DLD1 (cell line): Measurements from ENCODE around the gene FDXACB1.
"Not testable (repeated sequence)": the region's sequence is repeated elsewhere in the genome, so short reads cannot be mapped to it uniquely, and the experiment has no call there.

Experiments used
- in situ Hi-C: cut with HindIII; loops from 2 replicates; pipeline ENCODE4 v1.10.0; 2017; ENCODE audit warnings: low sequenced_read_pairs

FDXACB1 gene

DNA sequence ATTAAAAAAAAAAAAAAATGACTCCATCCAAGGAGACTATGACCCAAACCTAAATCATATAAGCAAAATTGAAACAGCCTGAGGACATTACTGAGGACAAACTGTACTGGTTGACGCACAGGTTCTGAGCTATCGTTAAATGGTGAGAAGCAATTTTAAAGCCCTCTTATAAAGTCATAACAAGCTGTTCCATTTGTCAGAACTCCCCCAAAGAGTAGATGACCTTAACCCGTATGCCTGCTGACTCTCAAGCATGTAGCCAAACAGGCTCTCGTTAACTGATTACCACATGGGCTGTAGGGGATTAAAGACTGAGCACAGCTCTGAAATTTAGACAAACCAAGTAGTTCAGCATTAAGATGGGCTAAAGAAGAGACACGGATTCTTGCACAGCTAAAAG, 30.4 kb upstream of the FDXACB1 start:
- in situ Hi-C loops: no loop called here

- in situ Hi-C loops: no loop called here
Observed at GRCh38 chr11:111908639-111909305, 29.8 kb upstream of the FDXACB1 start.

DNA sequence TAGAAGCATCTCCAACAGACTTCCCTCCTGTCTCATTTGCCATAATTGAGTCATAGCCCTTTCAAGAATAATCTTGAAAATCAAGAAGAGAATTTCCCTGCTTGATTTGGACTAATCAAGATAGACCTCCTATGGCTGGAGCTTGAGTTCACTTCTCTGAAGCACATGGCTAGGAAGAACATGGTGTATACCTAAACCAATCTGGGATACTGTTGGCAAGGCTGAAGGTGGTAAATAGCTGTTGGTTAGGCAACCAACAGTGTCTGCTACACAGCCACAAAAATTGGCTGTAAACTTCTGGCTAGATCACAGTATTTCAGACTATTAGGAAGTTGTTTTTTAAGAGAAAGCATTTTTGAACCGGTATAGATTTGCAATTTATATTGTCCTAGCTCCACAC, 27.7 kb upstream of the FDXACB1 start:
- in situ Hi-C loops: no loop called here

DNA sequence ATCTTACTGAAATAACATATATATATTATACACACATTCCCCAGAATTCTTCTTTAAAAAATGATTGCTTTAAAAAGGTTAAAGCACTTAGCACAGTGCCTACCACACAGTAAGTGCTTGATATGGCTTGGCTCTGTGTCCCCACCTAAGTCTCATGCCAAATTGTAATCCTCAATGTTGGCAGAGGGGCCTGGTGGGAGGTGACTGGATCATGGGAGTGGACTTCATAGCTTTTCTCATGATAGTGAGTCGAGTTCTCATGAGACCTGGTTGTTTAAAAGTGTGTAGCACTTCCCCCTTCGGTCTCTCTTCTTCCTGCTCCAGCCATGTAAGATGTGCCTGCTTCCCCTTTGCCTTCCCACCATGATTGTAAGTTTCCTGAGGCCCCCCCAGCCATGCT, 26.4 kb upstream of the FDXACB1 start:
- in situ Hi-C loops: no loop called here

DNA sequence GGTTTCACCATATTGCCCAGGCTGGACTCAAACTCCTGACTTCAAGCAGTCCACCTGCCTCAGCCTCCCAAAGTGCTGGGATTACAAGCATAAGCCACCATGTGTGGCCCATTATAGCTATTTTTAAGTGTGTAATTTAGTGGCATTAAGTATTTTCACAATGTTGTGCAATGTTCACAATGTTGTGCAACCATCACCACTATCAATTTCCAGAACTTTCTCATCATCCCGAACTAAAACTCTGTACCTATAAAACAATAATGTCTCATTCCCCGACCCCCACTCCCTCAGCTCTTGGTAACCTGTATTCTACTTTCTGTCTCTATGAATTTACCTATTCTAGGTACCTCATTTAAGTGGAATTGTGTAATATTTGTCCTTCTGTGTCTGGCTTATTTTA, 7.9 kb upstream of the FDXACB1 start:
- in situ Hi-C loops: no loop called here

- in situ Hi-C loops: no loop called here
Observed at GRCh38 chr11:111886032-111886431, 7.1 kb upstream of the FDXACB1 start.

GRCh38 chr11:111885053-111885452, 6.1 kb upstream of the FDXACB1 start:
- in situ Hi-C loops: not testable (repeated sequence)

- in situ Hi-C loops: no loop called here
Observed at GRCh38 chr11:111882202-111882601, 3.2 kb upstream of the FDXACB1 start.

- in situ Hi-C loops: no loop called here
Observed at GRCh38 chr11:111879637-111879960, 634 bp upstream of the FDXACB1 start.

GRCh38 chr11:111878385-111878848, 548 bp downstream of the FDXACB1 start:
- in situ Hi-C loops: no loop called here

GRCh38 chr11:111871693-111872161, 7.2 kb downstream of the FDXACB1 start:
- in situ Hi-C loops: no loop called here

DNA sequence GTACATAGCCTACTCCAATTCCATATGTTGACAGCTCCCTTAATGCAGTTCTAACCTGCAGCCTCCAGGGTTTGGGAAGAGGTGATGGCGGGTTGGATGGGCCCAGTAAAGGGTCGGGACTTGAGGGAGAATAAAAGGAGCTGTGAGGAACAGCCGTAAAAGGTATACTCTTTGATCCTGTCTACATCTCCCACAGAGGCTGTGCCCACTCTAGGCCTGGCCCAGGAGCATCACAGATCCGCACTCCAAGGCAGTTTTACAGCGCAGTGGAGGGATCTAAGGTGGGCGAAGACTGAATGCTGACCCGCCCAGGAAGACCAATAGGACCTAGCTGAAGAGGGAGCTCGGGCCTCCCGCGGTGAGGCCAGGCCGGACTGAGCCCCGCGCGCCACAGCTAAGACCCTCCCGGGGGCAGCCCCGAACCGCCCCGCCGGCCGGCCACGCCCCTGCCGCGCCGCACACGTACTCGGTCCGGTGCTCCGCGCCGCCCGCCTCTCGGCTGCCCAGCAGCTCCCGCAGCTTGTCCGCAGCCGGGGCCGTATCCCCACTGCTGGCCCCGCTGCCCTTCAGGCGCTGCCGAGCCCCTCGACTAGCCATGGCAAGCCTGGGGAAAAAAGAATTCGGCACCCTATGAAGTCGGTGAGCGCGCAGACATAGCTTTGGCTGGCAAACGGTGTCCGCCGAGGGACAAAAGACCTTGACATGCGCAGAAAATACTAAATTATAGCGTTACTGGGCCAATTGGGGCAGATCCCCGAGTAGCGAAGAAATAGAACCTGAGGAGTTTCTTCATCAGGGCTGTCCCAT, 7.9 kb downstream of the FDXACB1 start, which contains the start of gene ALG9:
ALG9 (minus strand) TSS at position 696 of the 807 bp plus-strand sequence; CDS start at position 597, 99 bp downstream.
- in situ Hi-C loops: no loop called here

GRCh38 chr11:111870522-111870885, 8.5 kb downstream of the FDXACB1 start:
- in situ Hi-C loops: no loop called here

DNA sequence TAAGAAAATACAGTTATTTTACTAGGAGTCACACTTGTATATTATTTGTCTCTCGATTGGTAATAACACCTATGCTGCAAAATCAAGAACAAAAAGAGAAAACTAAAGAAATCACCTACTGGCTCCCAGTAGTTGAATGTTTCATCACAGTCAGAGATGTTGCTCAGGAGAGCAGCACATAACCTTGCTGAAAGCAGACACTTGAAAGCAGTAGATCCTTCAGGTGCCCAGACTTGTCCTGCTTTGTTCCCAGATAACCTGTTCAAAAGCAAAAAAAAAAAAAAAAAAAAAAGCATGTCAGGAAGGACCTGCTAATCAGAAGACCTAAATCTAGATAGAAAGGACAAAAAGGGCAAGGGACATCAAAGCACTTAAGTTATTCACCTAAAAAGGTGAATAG, 8.9 kb downstream of the FDXACB1 start:
- in situ Hi-C loops: no loop called here

DNA sequence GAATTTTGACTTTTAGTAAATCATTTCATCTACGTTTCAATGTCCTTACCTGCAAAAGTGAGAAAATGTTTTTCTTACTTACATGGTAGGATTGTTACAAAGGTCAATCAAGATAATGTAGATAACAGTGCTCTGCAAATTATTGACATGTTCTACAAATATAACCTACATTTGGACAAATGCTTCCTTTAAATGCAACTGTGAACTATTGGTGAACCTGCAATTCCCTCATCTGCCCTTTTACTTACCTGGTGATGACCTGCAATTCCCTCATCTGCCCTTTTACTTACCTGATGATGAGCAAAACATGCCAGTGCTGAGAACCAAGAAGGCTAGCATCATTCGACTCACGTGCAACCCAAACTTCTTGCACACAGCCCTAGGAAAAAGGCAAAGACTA, 18.7 kb downstream of the FDXACB1 start:
- in situ Hi-C loops: no loop called here

- in situ Hi-C loops: no loop called here
Observed at GRCh38 chr11:111855506-111855905, 23.5 kb downstream of the FDXACB1 start.

- in situ Hi-C loops: no loop called here
Observed at GRCh38 chr11:111852103-111852502, 26.9 kb downstream of the FDXACB1 start.

GRCh38 chr11:111851636-111852035, 27.3 kb downstream of the FDXACB1 start:
- in situ Hi-C loops: no loop called here

- in situ Hi-C loops: no loop called here
Observed at GRCh38 chr11:111851067-111851466, 27.9 kb downstream of the FDXACB1 start.

- in situ Hi-C loops: loop anchor here (10.0 kb wide), 1 partner anchor 265 kb away; no protein-coding TSS in a partner anchor
Observed at GRCh38 chr11:111849631-111850030, 29.3 kb downstream of the FDXACB1 start.

GRCh38 chr11:111846636-111847035, 32.3 kb downstream of the FDXACB1 start:
- in situ Hi-C loops: loop anchor here (10.0 kb wide), 1 partner anchor 262 kb away; no protein-coding TSS in a partner anchor

GRCh38 chr11:111846063-111846462, 32.9 kb downstream of the FDXACB1 start:
- in situ Hi-C loops: loop anchor here (10.0 kb wide), 1 partner anchor 261 kb away; no protein-coding TSS in a partner anchor
